NK-92 treated with Interleukin-12 subunit alpha and Interleukin-12 subunit beta, amount 100 ng/mL, for 24 hours (cell line): Measurements from ENCODE around the gene AMH.

Source experiments
- DNase-seq: peaks from one replicate; lab custom pipeline; 2025; lab: John Stamatoyannopoulos, UW

AMH gene

GRCh38 chr19:2221250-2221831, 27.8 kb upstream of the AMH start:
- DNase-seq: no peak

- DNase-seq: no peak
Observed at GRCh38 chr19:2221918-2222317, 27.2 kb upstream of the AMH start.

GRCh38 chr19:2223391-2223790, 25.7 kb upstream of the AMH start:
- no peak for DNase-seq

- no peak for DNase-seq
Observed at GRCh38 chr19:2223959-2224358, 25.2 kb upstream of the AMH start.

GRCh38 chr19:2224754-2225349, 24.3 kb upstream of the AMH start:
- no peak for DNase-seq

- no peak for DNase-seq
Observed at GRCh38 chr19:2225415-2226050, 23.6 kb upstream of the AMH start.

GRCh38 chr19:2226051-2226839, 22.9 kb upstream of the AMH start:
- no peak for DNase-seq

GRCh38 chr19:2226840-2227360, 22.2 kb upstream of the AMH start:
- DNase-seq: no peak

GRCh38 chr19:2227415-2228156, 21.5 kb upstream of the AMH start:
- DNase-seq: no peak

- DNase-seq: no peak
Observed at GRCh38 chr19:2228157-2229030, 20.7 kb upstream of the AMH start.

GRCh38 chr19:2229103-2230032, 19.8 kb upstream of the AMH start:
- DNase-seq: no peak

GRCh38 chr19:2230033-2230531, 19.0 kb upstream of the AMH start:
- DNase-seq: no peak

- DNase-seq: no peak
Observed at GRCh38 chr19:2230807-2231533, 18.2 kb upstream of the AMH start.

GRCh38 chr19:2231621-2232221, 17.4 kb upstream of the AMH start:
- no peak for DNase-seq

- DNase-seq: no peak
Observed at GRCh38 chr19:2232286-2233151, 16.6 kb upstream of the AMH start.

- no peak for DNase-seq
Observed at GRCh38 chr19:2233601-2234280, 15.4 kb upstream of the AMH start.

GRCh38 chr19:2234996-2235380, 14.1 kb upstream of the AMH start:
- DNase-seq: no peak
